Skeletal muscle cell (primary cell): ENCODE results near the gene NHERF1.

ENCODE experiments used
- DNase-seq: peaks from one replicate; pipeline ENCODE4 v3.0.0-alpha.2; 2010; ENCODE audit warnings: low read depth
- H3K4me3 ChIP-seq: 2 replicates; pipeline ENCODE4 v1.5.1; 2011; ENCODE audit warnings: low read depth, mild to moderate bottlenecking, control low read depth, low read length, moderate library complexity

The NHERF1 gene

DNA sequence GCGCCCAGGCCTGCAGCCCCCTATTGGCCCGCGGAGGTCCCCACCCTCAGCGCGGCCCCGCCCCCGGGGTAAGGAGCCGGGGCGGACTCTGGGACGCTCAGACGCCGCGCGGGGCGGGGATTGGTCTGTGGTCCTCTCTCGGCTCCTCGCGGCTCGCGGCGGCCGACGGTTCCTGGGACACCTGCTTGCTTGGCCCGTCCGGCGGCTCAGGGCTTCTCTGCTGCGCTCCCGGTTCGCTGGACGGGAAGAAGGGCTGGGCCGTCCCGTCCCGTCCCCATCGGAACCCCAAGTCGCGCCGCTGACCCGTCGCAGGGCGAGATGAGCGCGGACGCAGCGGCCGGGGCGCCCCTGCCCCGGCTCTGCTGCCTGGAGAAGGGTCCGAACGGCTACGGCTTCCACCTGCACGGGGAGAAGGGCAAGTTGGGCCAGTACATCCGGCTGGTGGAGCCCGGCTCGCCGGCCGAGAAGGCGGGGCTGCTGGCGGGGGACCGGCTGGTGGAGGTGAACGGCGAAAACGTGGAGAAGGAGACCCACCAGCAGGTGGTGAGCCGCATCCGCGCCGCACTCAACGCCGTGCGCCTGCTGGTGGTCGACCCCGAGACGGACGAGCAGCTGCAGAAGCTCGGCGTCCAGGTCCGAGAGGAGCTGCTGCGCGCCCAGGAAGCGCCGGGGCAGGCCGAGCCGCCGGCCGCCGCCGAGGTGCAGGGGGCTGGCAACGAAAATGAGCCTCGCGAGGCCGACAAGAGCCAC lies at the start of gene NHERF1:
Gene NHERF1 (plus strand): TSS at position 100 of the 750 bp plus-strand sequence. CDS start 219 bp downstream, at position 319.
- DNase-seq, result peak; percentile 60
- peak within 1 kb of the TSS; percentile 89 for H3K4me3 ChIP-seq

DNA sequence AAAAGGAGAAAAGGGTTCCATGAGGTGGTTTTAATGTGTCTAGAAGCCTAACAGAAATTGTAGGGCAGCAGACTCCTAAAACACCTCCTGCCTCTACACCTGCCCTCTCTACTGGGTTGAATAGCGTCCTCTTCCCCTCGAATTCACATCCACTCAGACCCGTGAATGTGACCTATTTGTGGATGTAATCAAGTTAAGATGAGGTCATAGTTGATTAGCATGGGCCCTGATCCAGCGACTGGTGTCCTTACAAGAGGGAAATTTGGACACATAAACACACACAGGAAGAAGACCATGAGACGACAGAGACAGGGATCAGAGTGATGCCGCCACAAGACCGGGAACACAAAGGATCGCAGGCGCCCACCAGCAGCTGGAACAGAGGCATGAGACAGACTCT lies 49.2 kb upstream of the NHERF1 start:
- DNase-seq, result no peak
- H3K4me3 ChIP-seq, result no peak overlapping the region

GRCh38 chr17:74702116-74702871 lies 46.1 kb upstream of the NHERF1 start:
- DNase-seq, result no peak
- H3K4me3 ChIP-seq, result no peak overlapping the region

GRCh38 chr17:74703311-74703710 lies 45.1 kb upstream of the NHERF1 start:
- no peak overlapping the region for H3K4me3 ChIP-seq
- no peak for DNase-seq

- no peak overlapping the region for H3K4me3 ChIP-seq
- DNase-seq, result no peak
Measured at GRCh38 chr17:74704544-74704943, 43.9 kb upstream of the NHERF1 start.

GRCh38 chr17:74711058-74711824 lies 37.2 kb upstream of the NHERF1 start:
- no peak for DNase-seq
- no peak overlapping the region for H3K4me3 ChIP-seq

DNA sequence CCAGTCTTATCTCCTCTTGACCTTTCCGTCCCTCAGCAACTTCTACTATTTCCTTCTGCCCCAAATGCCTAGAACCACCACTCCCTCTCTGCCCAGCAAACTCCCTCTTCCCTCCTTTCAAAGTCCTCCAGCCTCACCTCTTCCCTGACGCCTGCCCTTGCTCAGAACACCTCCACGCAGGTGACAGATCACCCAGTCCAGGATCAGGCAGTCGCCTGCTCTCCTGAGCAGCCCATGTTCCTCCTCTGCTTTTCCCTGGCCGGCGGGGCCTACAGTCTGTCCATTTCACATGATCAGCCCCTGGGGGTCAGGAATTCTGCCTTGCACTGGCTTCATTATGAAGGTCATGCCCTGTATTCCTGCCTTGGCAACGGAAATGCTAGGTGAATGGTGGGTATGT lies 36.1 kb upstream of the NHERF1 start:
- no peak for DNase-seq
- no peak overlapping the region for H3K4me3 ChIP-seq

- no peak within 1 kb of the TSS for H3K4me3 ChIP-seq
- DNase-seq, result no peak
Measured at GRCh38 chr17:74712756-74713155, 35.7 kb upstream of the NHERF1 start, which contains the start of gene CD300LF. TSS of gene CD300LF (minus strand) at chr17:74712923. CDS start at chr17:74712866, 57 bp downstream.

DNA sequence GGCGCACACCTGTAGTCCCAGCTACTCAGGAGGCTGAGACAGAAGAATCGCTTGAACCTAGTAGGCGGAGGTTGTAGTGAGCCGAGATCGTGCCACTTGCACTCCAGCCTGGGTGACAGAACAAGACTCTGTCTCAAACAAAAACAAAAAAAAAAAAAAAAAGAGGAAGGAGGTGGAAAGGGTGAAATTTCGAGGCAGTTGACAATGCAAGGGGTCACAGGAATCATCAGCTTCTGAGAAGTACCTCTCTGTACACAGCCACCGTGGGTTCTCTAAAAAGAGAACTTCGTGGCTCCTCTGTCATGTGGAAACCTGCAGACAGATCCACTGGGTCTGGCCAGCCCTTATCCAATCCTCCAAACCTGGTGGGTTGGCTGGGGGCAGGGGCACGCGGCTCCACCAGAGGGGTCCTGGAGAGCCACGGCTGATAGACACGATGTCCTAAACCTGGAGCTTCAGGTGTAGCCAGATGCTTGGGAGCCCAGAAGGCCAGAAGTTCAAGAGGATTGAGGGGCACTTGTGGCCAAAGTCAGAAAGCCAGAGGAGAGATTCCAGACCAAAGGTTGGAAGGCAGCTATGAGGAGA lies 35.2 kb upstream of the NHERF1 start:
- no peak for DNase-seq
- H3K4me3 ChIP-seq, result no peak overlapping the region

DNA sequence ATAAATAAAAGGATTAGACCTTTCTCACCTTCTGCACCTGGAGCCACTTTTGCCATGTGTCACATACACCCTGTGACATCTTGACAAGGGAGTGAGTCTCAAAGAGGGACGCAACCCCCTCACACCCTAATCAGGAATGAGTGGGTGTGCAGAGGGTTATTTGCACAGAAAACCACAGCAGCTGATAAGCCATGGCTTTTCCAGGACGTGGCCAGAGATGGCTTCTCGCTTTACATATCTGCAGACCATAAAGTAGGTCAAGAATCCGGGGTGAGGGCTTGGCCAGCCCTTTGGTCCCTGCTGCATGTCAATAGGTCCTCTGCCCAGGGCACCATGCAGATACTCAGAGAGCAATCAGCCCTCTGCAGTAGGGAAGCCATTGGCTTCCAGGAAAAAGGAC lies 33.3 kb upstream of the NHERF1 start:
- H3K4me3 ChIP-seq, result no peak overlapping the region
- DNase-seq, result no peak

DNA sequence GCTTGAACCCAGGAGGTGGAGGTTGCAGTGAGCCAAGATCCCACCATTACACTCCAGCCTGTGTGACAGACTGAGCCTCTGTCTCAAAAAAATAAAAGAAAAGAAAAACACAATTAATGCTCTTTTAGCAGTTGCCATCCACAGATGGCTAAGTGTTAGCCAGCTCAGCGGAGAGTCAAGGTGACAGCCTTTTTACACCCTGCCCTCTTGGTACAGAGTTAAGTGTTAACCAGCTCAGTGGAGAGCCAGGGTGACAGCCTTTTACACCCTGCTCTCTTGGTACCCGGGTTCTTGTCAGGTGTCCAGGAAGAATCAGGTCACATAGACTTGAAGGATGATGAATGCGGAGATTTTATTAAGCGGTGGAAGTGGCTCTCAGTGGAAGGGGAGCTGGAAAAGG lies 27.9 kb upstream of the NHERF1 start:
- no peak overlapping the region for H3K4me3 ChIP-seq

DNA sequence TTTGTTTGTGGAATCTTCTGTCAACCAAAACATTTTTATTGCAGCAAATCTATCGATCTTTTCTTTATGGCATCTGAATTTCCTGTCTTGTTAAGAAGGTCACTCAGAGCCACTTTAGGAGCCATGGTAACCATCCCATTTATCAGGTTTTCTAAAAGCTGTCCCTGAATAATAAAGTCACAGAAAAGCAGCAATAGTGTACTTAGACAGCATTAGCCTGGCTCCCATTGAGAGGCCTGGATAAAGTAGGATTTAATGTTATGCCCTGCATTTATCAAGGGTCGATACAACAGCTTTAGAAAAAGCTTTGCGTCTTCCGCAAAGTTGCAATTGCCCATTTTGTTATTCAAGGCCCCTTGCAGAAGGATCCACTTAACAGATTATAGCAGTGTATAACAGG lies 25.6 kb upstream of the NHERF1 start:
- no peak overlapping the region for H3K4me3 ChIP-seq
- DNase-seq, result no peak

More for the DNA sequence above, 27.9 kb upstream of the NHERF1 start:
- DNase-seq, result no peak

- no peak for DNase-seq
- H3K4me3 ChIP-seq, result no peak overlapping the region
Measured at GRCh38 chr17:74723891-74724290, 24.5 kb upstream of the NHERF1 start.

- DNase-seq, result no peak
- no peak overlapping the region for H3K4me3 ChIP-seq
Measured at GRCh38 chr17:74725111-74725510, 23.3 kb upstream of the NHERF1 start.

DNA sequence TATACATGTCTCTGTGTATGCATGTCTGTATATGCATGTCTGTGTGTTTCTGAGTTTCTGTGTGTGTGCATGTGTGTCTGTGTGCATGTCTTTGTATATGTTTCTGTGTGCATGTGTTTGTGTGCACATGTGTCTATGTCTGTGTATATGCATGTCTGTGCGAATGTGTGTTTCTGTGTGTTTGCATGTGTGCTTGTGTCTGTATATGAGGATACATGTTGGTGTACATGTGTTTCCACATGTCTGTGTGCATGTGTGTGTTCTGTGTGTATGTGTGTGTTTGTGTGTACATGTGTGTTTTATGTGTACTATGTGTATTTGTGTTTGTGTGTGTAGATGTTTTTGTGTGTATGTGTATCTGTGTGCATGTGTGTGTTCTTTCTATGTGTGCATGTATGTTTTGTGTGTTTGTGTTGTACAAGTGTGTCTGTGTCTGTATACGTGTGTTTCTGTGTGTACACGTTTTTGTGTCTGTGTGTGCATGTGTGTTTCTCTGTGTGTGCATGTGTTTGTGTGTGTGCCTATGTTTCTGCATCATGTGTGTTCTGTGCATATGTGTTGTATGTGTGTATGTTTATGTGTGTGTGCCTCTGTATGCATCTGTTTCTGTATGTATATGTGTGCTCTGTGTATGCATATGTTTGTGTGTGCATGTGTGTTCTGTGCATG lies 20.3 kb upstream of the NHERF1 start:
- H3K4me3 ChIP-seq, result no peak overlapping the region
- DNase-seq, result no peak

- H3K4me3 ChIP-seq, result no peak overlapping the region
- no peak for DNase-seq
Measured at GRCh38 chr17:74728702-74729075, 19.7 kb upstream of the NHERF1 start.

DNA sequence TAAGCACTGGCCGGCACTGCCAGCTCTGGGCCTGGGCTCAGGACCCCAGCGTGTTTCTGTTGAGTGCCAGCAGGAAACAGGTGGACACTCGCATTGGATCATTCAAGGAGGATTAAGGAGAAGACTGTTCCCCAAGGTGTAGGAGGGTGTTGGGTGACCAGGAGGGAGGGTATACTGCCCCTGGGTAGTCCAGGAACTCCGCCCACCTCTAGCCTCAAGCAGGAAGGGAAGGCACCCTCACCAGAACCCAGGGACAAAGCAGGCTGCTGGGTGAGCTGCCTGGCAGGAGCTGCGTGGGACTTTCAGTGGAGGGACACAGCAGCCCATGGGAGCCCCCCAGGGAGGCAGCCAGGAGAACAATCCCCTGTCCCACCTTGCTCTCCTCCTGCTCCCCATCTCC lies 19.1 kb upstream of the NHERF1 start:
- no peak overlapping the region for H3K4me3 ChIP-seq
- no peak for DNase-seq

DNA sequence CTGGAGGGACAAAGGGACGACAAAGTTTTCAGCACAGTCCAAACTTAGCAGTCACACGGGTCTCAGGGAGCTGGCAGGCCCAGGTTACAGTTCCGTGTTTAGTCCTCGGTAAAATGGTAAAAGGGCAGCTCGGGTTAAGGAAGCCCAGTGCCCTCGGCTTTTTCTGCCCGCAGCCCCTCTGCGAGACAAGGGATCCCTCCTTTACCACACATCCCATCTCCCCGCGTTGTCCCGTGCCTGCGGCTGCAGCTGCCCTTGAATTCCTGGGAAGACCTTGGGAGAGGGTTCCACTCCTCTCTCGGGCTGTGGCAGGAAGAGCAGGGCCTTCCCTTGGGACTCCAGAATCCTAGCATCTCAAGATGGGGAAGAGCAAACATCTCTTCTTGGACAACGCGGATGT lies 18.6 kb upstream of the NHERF1 start:
- H3K4me3 ChIP-seq, result no peak overlapping the region
- no peak for DNase-seq
